ENCODE results near the gene SERTM2.

The SERTM2 gene

GRCh38 chrX:111561851-111562250 lies 50.4 kb downstream of the SERTM2 start:
- no peak for DNase-seq

- DNase-seq = no peak
Measured at GRCh38 chrX:111567542-111568255, 56.3 kb downstream of the SERTM2 start.

GRCh38 chrX:111568354-111568753 lies 56.9 kb downstream of the SERTM2 start:
- peak; percentile 9 for DNase-seq

GRCh38 chrX:111568817-111569216 lies 57.4 kb downstream of the SERTM2 start:
- DNase-seq = no peak

Data from RPMI8226 (cell line).